GM12874 (cell line): ENCODE data around the gene HS3ST5.

Source experiments
- CTCF ChIP-seq: IDR thresholded peaks from 2 replicates; pipeline ENCODE4 v1.5.1; 2011; ENCODE audit warnings: low read depth, mild to moderate bottlenecking, control low read depth, low read length, moderate library complexity; ENCODE audit not compliant: insufficient read depth

HS3ST5 gene

DNA sequence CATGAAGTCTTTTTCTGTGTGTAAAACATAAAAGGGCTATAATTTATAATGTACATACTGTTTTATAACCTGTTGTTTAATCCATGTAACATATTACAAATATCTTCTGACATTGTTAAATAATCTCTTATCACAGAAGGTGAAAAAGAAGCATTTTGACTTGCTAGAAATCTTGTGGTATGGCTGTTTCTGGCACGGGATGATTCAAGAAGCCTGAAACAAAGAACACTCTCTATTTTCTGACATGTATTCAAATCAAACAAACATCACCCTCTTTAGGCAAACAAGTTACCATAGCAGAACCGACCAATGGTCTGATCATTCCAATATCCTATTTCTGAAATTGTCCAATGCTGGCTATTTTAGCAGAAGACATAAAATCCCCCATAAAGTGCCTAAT is 55.4 kb downstream of the HS3ST5 start:
- TF ChIP-seq CTCF, result no peak

GRCh38 chr6:114286211-114286610 is 56.6 kb downstream of the HS3ST5 start:
- TF ChIP-seq CTCF, result no peak

DNA sequence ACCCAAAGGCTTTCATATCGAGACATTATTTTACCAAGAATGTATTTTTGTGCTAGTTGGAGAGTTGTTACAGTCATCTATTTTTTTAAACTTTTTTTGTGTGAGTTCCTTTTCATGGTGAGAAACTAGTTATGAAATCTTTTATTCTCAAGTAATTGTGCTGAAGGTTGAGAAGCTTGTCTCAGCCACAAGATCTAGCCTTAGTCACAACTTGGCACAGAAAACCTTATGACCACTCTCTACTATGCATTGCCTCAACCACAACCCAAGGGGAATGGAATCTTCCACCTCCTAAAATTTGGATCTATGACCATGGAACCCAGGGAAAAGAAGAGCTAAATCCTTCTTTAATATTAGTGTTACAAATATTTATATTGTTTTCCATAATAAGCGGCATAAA is 58.5 kb downstream of the HS3ST5 start:
- TF ChIP-seq CTCF, result no peak

DNA sequence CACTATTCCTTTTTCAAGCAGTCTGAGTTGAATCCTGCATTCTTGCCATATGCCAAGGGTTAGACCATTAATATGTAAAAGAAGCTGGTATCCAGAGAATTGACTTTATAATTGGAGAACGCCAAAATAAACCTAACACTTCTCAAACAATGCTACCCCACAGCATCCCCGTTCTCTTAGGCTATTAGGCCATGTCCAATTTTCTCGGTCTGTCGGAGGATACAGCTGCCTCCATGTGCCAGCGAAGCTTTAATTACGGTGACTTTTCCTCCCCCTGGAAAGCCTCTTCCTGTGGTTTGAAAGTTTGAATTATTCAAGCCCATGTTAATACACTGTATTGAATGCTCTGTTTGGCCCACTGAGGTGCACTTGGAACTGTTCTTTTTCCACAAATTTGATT is 60.5 kb downstream of the HS3ST5 start:
- TF ChIP-seq CTCF, result no peak

- TF ChIP-seq CTCF, result no peak
These were observed 61.3 kb downstream of the HS3ST5 start for GRCh38 chr6:114281496-114281895.

DNA sequence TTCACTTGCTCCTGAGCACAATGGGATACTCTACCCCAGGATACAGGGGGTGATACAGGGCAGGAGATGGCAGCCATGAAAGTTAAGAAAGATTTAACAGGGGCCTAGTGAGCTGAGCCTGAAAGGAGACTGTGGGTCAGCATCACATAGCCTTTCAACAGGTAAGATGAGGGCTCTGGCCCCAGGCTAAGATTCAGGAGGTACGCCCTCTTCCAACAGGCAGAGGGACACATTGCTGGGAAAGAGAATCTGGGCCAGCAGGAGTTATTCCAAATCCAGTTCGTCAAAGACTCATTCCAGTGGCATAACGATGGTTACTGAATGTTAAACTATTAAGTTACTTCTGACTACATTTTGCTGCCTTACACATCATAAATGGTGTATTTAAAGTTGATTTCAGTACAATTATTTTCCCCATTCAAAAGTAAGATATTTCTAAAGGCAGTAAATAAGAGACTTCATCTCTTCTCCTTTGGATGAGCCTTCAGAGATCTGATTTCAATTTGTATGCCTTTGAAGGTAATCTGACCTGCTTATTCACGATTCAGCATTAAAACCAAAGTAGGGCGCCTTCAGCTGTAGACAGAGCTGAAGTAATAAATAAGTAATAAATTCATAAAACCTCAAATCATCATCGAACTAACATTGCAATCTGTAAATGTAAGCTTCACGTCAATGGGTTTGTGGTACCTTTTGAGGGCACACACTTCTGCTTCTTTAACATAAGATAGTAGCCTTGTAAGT is 62.4 kb downstream of the HS3ST5 start:
- no peak for TF ChIP-seq CTCF

GRCh38 chr6:114277220-114277619 is 65.6 kb downstream of the HS3ST5 start:
- no peak for TF ChIP-seq CTCF
